WERI-Rb-1 (cell line): ENCODE measurements around the gene ARHGAP19.

Source experiments
- DNase-seq: peaks from one replicate; pipeline ENCODE4 v3.0.0-alpha.2; 2020
- H3K27ac ChIP-seq: fragments of 250-450 bp; sonication (Bioruptor Pico); 2 replicates; pipeline ENCODE4 v1.5.1; 2020; ENCODE audit warnings: mild to moderate bottlenecking, moderate library complexity
- H3K27me3 ChIP-seq: fragments of 250-450 bp; sonication (Bioruptor Pico); 2 replicates; pipeline ENCODE4 v1.5.1; 2021; ENCODE audit warnings: mild to moderate bottlenecking, low read depth, moderate library complexity; ENCODE audit not compliant: insufficient read depth, severe bottlenecking
- H3K36me3 ChIP-seq: fragments of 250-450 bp; sonication (Bioruptor Pico); 2 replicates; pipeline ENCODE4 v1.5.1; 2020; ENCODE audit warnings: mild to moderate bottlenecking, moderate library complexity
- H3K4me3 ChIP-seq: 2 replicates; pipeline ENCODE4 v1.5.1; 2011; ENCODE audit warnings: low read depth, mild to moderate bottlenecking, control low read depth, low read length
- H3K9me3 ChIP-seq: fragments of 250-450 bp; sonication (Bioruptor Pico); 2 replicates; pipeline ENCODE4 v1.5.1; 2021; ENCODE audit warnings: mild to moderate bottlenecking, moderate library complexity; ENCODE audit not compliant: severe bottlenecking
- TF ChIP-seq, protein P1 (sequence below): IDR thresholded peaks from 2 replicates; pipeline ENCODE4 v1.5.1; 2011; ENCODE audit warnings: low read depth, mild to moderate bottlenecking, control low read depth, inconsistent platforms, low read length

The ARHGAP19 gene

DNA sequence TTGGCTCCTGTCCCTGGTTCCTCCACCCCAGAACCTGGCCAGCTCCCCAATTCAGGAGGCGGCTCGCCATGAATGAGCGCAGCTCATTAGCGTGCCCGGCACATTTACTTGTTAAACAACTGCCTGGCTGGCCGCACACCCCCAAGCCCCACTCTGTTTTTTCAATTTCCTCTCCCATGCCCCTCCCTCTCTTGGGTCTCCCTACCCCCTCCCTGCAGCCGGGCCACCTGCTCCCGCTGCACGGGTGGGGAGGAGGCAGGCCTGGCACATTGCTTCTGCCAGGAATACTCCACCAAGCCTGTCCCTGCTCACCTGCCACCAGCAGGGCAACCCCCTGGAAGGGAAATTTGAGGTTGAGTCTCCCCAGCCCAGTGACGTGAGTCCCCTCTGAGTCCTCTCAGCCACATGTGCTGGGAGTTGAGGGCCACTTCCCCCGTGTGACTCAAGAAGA is 104.2 kb downstream of the ARHGAP19 start:
- no peaks in the 10 kb centered on the region for H3K27me3 ChIP-seq
- no peak overlapping the region for H3K27ac ChIP-seq
- peak; percentile 35 for DNase-seq
- no peak overlapping the region for H3K4me3 ChIP-seq
- H3K9me3 ChIP-seq = no peaks in the 10 kb centered on the region
- TF ChIP-seq, protein P1, sequence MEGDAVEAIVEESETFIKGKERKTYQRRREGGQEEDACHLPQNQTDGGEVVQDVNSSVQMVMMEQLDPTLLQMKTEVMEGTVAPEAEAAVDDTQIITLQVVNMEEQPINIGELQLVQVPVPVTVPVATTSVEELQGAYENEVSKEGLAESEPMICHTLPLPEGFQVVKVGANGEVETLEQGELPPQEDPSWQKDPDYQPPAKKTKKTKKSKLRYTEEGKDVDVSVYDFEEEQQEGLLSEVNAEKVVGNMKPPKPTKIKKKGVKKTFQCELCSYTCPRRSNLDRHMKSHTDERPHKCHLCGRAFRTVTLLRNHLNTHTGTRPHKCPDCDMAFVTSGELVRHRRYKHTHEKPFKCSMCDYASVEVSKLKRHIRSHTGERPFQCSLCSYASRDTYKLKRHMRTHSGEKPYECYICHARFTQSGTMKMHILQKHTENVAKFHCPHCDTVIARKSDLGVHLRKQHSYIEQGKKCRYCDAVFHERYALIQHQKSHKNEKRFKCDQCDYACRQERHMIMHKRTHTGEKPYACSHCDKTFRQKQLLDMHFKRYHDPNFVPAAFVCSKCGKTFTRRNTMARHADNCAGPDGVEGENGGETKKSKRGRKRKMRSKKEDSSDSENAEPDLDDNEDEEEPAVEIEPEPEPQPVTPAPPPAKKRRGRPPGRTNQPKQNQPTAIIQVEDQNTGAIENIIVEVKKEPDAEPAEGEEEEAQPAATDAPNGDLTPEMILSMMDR = no peak
- no peaks in the 10 kb centered on the region for H3K36me3 ChIP-seq

DNA sequence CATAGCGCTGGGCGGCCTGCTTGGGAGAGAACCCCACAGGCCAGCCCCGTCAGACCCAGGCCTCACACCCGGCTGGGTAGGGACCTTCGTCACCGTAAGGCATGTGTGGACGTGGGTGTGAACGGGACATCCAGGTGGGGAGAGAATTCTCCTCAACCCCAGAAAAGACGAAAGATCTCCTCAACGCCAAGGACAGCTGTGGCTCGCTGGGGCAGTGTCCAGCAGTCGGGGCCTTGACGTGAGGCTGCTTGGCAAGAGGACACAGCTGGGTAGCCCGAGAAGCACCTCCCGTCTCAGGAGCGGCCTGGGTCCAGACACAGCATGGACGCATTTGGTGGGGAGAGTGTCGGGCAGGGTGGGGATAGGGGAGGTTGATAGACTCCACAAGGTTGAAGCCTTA is 105.5 kb downstream of the ARHGAP19 start:
- Histone ChIP-seq H3K4me3 (no peak overlapping the region), H3K9me3 (no peaks in the 10 kb centered on the region), H3K27me3 (no peaks in the 10 kb centered on the region), H3K27ac (no peak overlapping the region), H3K36me3 (no peaks in the 10 kb centered on the region)
- TF ChIP-seq, protein P1 = no peak
- DNase-seq = no peak

DNA sequence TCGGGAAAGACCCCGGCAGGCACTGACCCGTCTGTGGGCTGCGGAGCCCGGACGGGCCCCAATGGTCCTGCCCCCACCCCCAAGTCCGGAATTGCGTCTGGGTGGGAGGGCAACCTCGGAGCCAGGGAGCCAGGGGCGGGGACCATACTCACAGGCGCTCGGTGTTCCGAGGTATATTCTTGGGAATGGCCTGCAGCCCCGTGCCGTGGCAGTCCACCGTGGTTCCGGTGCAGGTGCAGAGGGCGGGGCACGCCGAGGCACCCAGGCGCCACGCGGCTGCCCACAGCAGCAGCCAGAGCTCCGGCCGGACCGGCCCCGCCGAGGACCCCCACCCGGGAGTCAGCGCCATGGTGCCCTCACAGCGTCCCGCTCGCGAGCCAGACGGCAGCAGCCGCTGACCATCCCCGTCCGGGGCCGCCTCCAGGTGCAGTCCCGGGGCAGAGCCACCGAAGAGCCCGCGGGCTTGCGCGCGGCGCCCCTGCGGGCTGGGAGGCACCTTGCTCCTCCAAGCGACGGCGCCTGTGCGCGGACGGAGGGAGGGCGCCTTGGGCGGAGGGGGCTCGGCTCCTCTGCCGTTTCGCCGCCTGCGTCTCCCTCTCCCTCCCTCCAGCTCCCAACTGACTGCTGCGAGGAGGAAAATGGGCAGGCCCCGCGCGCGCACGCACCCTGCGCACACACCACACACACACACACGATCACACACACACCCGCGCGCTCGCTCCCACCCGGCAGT is 106.9 kb downstream of the ARHGAP19 start, which contains the start of gene SLIT1:
Gene SLIT1, minus strand, starts transcription at position 634 of the 733 bp plus-strand sequence. Its CDS starts 285 bp downstream, at position 349.
- H3K27me3 ChIP-seq = no peaks in the 10 kb centered on the region
- H3K27ac ChIP-seq = peak within 1 kb of the TSS; percentile 32
- peak within 1 kb of the TSS; percentile 79 for H3K4me3 ChIP-seq
- no peaks in the 10 kb centered on the region for H3K36me3 ChIP-seq
- DNase-seq = peak; percentile 65
- TF ChIP-seq, protein P1 = peak; percentile 27; the same call in 1 of the 2 replicates
- no peaks in the 10 kb centered on the region for H3K9me3 ChIP-seq

DNA sequence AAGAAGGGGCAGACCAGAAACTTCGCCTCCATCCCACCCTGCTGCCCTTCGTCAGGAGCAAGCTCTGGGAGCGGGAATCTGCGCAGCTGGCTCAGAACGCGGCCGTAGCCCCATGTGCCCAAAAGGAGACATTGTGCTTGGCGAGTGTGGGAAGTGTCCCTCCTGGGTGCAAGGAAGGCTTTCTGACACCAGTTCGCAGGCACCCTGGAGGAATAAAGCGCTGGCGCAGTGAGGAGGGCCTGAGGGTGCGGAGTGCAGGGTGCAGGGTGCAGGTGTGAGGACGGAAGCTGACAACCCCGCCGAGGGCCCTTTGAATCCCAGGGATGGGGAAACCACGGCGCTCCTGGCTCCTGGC is 107.5 kb downstream of the ARHGAP19 start:
- H3K4me3 ChIP-seq = peak overlapping the region; percentile 79
- no peak overlapping the region; the same call in 1 of the 2 replicates for H3K27ac ChIP-seq
- TF ChIP-seq, protein P1 = no peak
- H3K27me3 ChIP-seq = no peaks in the 10 kb centered on the region
- H3K36me3 ChIP-seq = no peaks in the 10 kb centered on the region
- H3K9me3 ChIP-seq = no peaks in the 10 kb centered on the region
- DNase-seq = no peak

DNA sequence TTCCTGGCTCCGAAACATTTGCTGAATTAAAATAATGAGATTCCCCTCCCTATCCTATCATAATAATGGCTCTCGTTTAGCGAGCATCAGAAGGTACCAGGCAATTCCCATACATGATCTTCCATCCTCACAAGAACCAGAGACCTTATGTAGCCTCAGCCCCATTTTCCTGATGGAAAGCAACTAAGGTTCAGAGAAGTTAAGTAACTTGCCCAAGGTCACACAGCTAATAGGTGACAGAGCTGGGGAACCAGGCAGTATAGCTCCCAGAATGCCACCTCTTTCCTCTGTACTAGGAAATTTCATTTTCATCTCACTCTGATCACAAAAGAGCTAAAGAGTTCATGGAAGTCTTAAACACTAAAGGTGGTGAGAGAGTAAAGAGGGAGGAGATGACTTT is 109.1 kb downstream of the ARHGAP19 start:
- TF ChIP-seq, protein P1 = no peak
- Histone ChIP-seq H3K9me3 (no peaks in the 10 kb centered on the region), H3K27ac (no peak overlapping the region), H3K36me3 (no peaks in the 10 kb centered on the region), H3K4me3 (no peak overlapping the region), H3K27me3 (no peaks in the 10 kb centered on the region)
- DNase-seq = no peak
